ENCODE data around the gene B4GALT3. TPM values are rescaled to one million over a fixed set of nuclear protein-coding genes. Genes with fewer than 3 reads are reported as not detected.
"Not testable (repeated sequence)": the region's sequence is repeated elsewhere in the genome, so short reads cannot be mapped to it uniquely, and the experiment has no call there.

The B4GALT3 gene
- total RNA-seq: 10 to 100 TPM; 55.9 to 56.5 TPM

GRCh38 chr1:161177112-161177935, at the start of gene B4GALT3:
B4GALT3 (minus strand) TSS chr1:161177507; CDS start chr1:161176060, 1,447 bp downstream.
- no peaks in the 10 kb centered on the region for H3K27me3 Mint-ChIP-seq (ENCODE audit: low read depth)
- H3K4me1 Mint-ChIP-seq (ENCODE audit: low read depth): peaks cover 78% of the 10 kb centered on the region
- ATAC-seq (replicated peaks in 1 of 2): peak; percentile 87

GRCh38 chr1:161226759-161227158, 49.5 kb upstream of the B4GALT3 start:
- Mint-ChIP-seq H3K4me3 (peak overlapping the region; percentile 94 to 100), H3K27ac (no peak overlapping the region), H3K4me1 (ENCODE audit: low read depth) (peaks cover 34% of the 10 kb centered on the region), H3K27me3 (ENCODE audit: low read depth) (no peaks in the 10 kb centered on the region), H3K36me3 (ENCODE audit: insufficient read depth in 2 of 2) (peaks cover 1% of the 10 kb centered on the region in 2 donors), H3K9me3 (no peaks in the 10 kb centered on the region)
- no peak for ATAC-seq (replicated peaks in 1 of 2)
- DNase-seq: no peak

More at GRCh38 chr1:161177112-161177935, at the start of gene B4GALT3:
- no peaks in the 10 kb centered on the region for H3K9me3 Mint-ChIP-seq
- peaks cover 8 to 30% of the 10 kb centered on the region in 2 donors for H3K36me3 Mint-ChIP-seq (ENCODE audit: insufficient read depth in 2 of 2)
- H3K4me3 Mint-ChIP-seq: peak within 1 kb of the TSS; percentile 93 to 95
- H3K27ac Mint-ChIP-seq: peak within 1 kb of the TSS; percentile 94
- DNase-seq: peak; percentile 94 to 99

- no peak for DNase-seq
- Mint-ChIP-seq H3K36me3 (ENCODE audit: insufficient read depth in 2 of 2) (peaks cover 1% of the 10 kb centered on the region in 2 donors), H3K4me1 (ENCODE audit: low read depth) (peaks cover 34% of the 10 kb centered on the region), H3K27me3 (ENCODE audit: low read depth) (no peaks in the 10 kb centered on the region), H3K4me3 (peak overlapping the region; percentile 94 to 100), H3K27ac (peak overlapping the region; percentile 92), H3K9me3 (no peaks in the 10 kb centered on the region)
- ATAC-seq (replicated peaks in 1 of 2): no peak
Measured at GRCh38 chr1:161226320-161226711, 49.0 kb upstream of the B4GALT3 start.

GRCh38 chr1:161225534-161226319, 48.4 kb upstream of the B4GALT3 start, which contains the start of gene TOMM40L:
TOMM40L (plus strand) TSS chr1:161226060; CDS start chr1:161226490, 430 bp downstream.
- no peaks in the 10 kb centered on the region for H3K9me3 Mint-ChIP-seq
- peak; percentile 88 to 93 for DNase-seq
- peak; percentile 98 for ATAC-seq (replicated peaks in 1 of 2)
- H3K36me3 Mint-ChIP-seq (ENCODE audit: insufficient read depth in 2 of 2): peaks cover 1% of the 10 kb centered on the region in 2 donors
- peaks cover 31% of the 10 kb centered on the region for H3K4me1 Mint-ChIP-seq (ENCODE audit: low read depth)
- peak within 1 kb of the TSS; percentile 94 to 100 for H3K4me3 Mint-ChIP-seq
- H3K27ac Mint-ChIP-seq: peak within 1 kb of the TSS; percentile 92
- H3K27me3 Mint-ChIP-seq (ENCODE audit: low read depth): no peaks in the 10 kb centered on the region

- Mint-ChIP-seq H3K27ac (peak overlapping the region; percentile 25), H3K4me1 (ENCODE audit: low read depth) (peaks cover 31% of the 10 kb centered on the region), H3K27me3 (ENCODE audit: low read depth) (no peaks in the 10 kb centered on the region), H3K36me3 (ENCODE audit: insufficient read depth in 2 of 2) (peaks cover 1% of the 10 kb centered on the region in 2 donors), H3K4me3 (peak overlapping the region in 1 of 2 donors; percentile 17), H3K9me3 (no peaks in the 10 kb centered on the region)
- no peak for DNase-seq
- ATAC-seq (replicated peaks in 1 of 2): peak; percentile 10 to 16
Measured at GRCh38 chr1:161225178-161225533, 47.8 kb upstream of the B4GALT3 start.

GRCh38 chr1:161224695-161225087, 47.4 kb upstream of the B4GALT3 start:
- H3K4me1 Mint-ChIP-seq (ENCODE audit: low read depth): peaks cover 35% of the 10 kb centered on the region
- H3K36me3 Mint-ChIP-seq (ENCODE audit: insufficient read depth in 2 of 2); H3K4me3 Mint-ChIP-seq; DNase-seq; H3K27ac Mint-ChIP-seq; ATAC-seq (replicated peaks in 1 of 2); H3K27me3 Mint-ChIP-seq (ENCODE audit: low read depth); H3K9me3 Mint-ChIP-seq: not testable (repeated sequence)

- Mint-ChIP-seq H3K27me3 (ENCODE audit: low read depth) (no peaks in the 10 kb centered on the region), H3K4me3 (no peak overlapping the region), H3K36me3 (ENCODE audit: insufficient read depth in 2 of 2) (peaks cover 1% of the 10 kb centered on the region in 2 donors), H3K27ac (no peak overlapping the region), H3K9me3 (no peaks in the 10 kb centered on the region), H3K4me1 (ENCODE audit: low read depth) (peaks cover 42% of the 10 kb centered on the region)
- no peak for DNase-seq
- ATAC-seq (replicated peaks in 1 of 2): no peak
Measured at GRCh38 chr1:161223805-161224694, 46.7 kb upstream of the B4GALT3 start.

GRCh38 chr1:161222175-161223019, 45.1 kb upstream of the B4GALT3 start:
- DNase-seq (no peak), ATAC-seq (replicated peaks in 1 of 2) (no peak)
- H3K9me3 Mint-ChIP-seq: no peaks in the 10 kb centered on the region
- no peak overlapping the region for H3K4me3 Mint-ChIP-seq
- no peak overlapping the region for H3K27ac Mint-ChIP-seq
- peaks cover 48% of the 10 kb centered on the region for H3K4me1 Mint-ChIP-seq (ENCODE audit: low read depth)
- H3K27me3 Mint-ChIP-seq (ENCODE audit: low read depth): no peaks in the 10 kb centered on the region
- peaks cover 1% of the 10 kb centered on the region in 2 donors for H3K36me3 Mint-ChIP-seq (ENCODE audit: insufficient read depth in 2 of 2)

GRCh38 chr1:161220002-161220401, 42.7 kb upstream of the B4GALT3 start:
- Mint-ChIP-seq H3K4me1 (ENCODE audit: low read depth) (peaks cover 40% of the 10 kb centered on the region), H3K36me3 (ENCODE audit: insufficient read depth in 2 of 2) (peaks cover 0 to 1% of the 10 kb centered on the region in 2 donors)
- ATAC-seq (replicated peaks in 1 of 2): no peak

GRCh38 chr1:161219078-161219892, 42.0 kb upstream of the B4GALT3 start:
- DNase-seq (no peak), ATAC-seq (replicated peaks in 1 of 2) (no peak)
- Mint-ChIP-seq H3K9me3 (no peaks in the 10 kb centered on the region), H3K36me3 (ENCODE audit: insufficient read depth in 2 of 2) (peaks cover 2 to 7% of the 10 kb centered on the region in 2 donors), H3K27ac (no peak overlapping the region), H3K4me3 (no peak overlapping the region), H3K27me3 (ENCODE audit: low read depth) (no peaks in the 10 kb centered on the region), H3K4me1 (ENCODE audit: low read depth) (peaks cover 40% of the 10 kb centered on the region)

More at GRCh38 chr1:161220002-161220401, 42.7 kb upstream of the B4GALT3 start:
- H3K4me3 Mint-ChIP-seq: no peak overlapping the region
- H3K27ac Mint-ChIP-seq: no peak overlapping the region
- DNase-seq: no peak
- H3K27me3 Mint-ChIP-seq (ENCODE audit: low read depth): no peaks in the 10 kb centered on the region
- H3K9me3 Mint-ChIP-seq: no peaks in the 10 kb centered on the region

GRCh38 chr1:161218301-161219077, 41.2 kb upstream of the B4GALT3 start:
- Mint-ChIP-seq H3K36me3 (ENCODE audit: insufficient read depth in 2 of 2) (peaks cover 5 to 8% of the 10 kb centered on the region in 2 donors), H3K9me3 (no peaks in the 10 kb centered on the region), H3K27me3 (ENCODE audit: low read depth) (no peaks in the 10 kb centered on the region), H3K4me1 (ENCODE audit: low read depth) (peaks cover 40% of the 10 kb centered on the region), H3K4me3 (no peak overlapping the region), H3K27ac (no peak overlapping the region)
- DNase-seq (no peak), ATAC-seq (replicated peaks in 1 of 2) (no peak)
